Measurements from ENCODE around the gene BBS12. TPM values are rescaled to one million over a fixed set of nuclear protein-coding genes. Genes with fewer than 3 reads are reported as not detected.
"Not testable (repeated sequence)": the region's sequence is repeated elsewhere in the genome, so short reads cannot be mapped to it uniquely, and the experiment has no call there.

The BBS12 gene
- polyA plus RNA-seq, 1 experiment = 1.9 TPM

- POLR2A ChIA-PET = interaction anchor here (1.1 to 1.2 kb wide), 2 partner anchors 13 to 20 kb away, joined by 3 to 4 read pairs; no protein-coding TSS in a partner anchor
These were observed 51.8 kb downstream of the BBS12 start for GRCh38 chr4:122784261-122784660.

GRCh38 chr4:122785099-122785498 lies 52.6 kb downstream of the BBS12 start:
- Histone ChIP-seq H3K36me3 (ENCODE audit: control insufficient read depth, insufficient read depth, low read length) (no peaks in the 10 kb centered on the region), H3K27me3 (ENCODE audit: control insufficient read depth, insufficient read depth, low read length) (no peaks in the 10 kb centered on the region), H3K4me3 (ENCODE audit: low read depth, low read length) (no peak overlapping the region)
- ChIA-PET POLR2A (no interaction called here), CTCF (no interaction called here)
- no peak for TF ChIP-seq CTCF (IDR thresholded peaks at IDR 0.05; ENCODE audit: insufficient read depth, low read depth, low read length)
- DNase-seq (ENCODE audit: low read depth) = no peak

More at GRCh38 chr4:122784261-122784660, 51.8 kb downstream of the BBS12 start:
- H3K27me3 ChIP-seq (ENCODE audit: control insufficient read depth, insufficient read depth, low read length) = no peaks in the 10 kb centered on the region
- DNase-seq (ENCODE audit: low read depth) = no peak
- no peaks in the 10 kb centered on the region for H3K36me3 ChIP-seq (ENCODE audit: control insufficient read depth, insufficient read depth, low read length)
- no peak for TF ChIP-seq CTCF (IDR thresholded peaks at IDR 0.05; ENCODE audit: insufficient read depth, low read depth, low read length)
- no peak overlapping the region for H3K4me3 ChIP-seq (ENCODE audit: low read depth, low read length)
- CTCF ChIA-PET = interaction anchor here (1.1 to 1.7 kb wide), 2 partner anchors 26 to 146 kb away, joined by 5 to 6 read pairs; no protein-coding TSS in a partner anchor

GRCh38 chr4:122786296-122786695 lies 53.8 kb downstream of the BBS12 start:
- H3K4me3 ChIP-seq (ENCODE audit: low read depth, low read length); POLR2A ChIA-PET; H3K36me3 ChIP-seq (ENCODE audit: control insufficient read depth, insufficient read depth, low read length); H3K27me3 ChIP-seq (ENCODE audit: control insufficient read depth, insufficient read depth, low read length); DNase-seq (ENCODE audit: low read depth); CTCF ChIA-PET: not testable (repeated sequence)

- H3K4me3 ChIP-seq (ENCODE audit: low read depth, low read length); DNase-seq (ENCODE audit: low read depth); H3K27me3 ChIP-seq (ENCODE audit: control insufficient read depth, insufficient read depth, low read length); H3K36me3 ChIP-seq (ENCODE audit: control insufficient read depth, insufficient read depth, low read length); POLR2A ChIA-PET: not testable (repeated sequence)
- CTCF ChIA-PET = interaction anchor here (0.6 kb wide), 1 partner anchor 8 kb away, joined by 3 read pairs; no protein-coding TSS in a partner anchor
These were observed 54.4 kb downstream of the BBS12 start for GRCh38 chr4:122786920-122787319.

GRCh38 chr4:122787940-122788339 lies 55.4 kb downstream of the BBS12 start:
- H3K36me3 ChIP-seq (ENCODE audit: control insufficient read depth, insufficient read depth, low read length) = no peaks in the 10 kb centered on the region
- CTCF ChIA-PET = no interaction called here
- H3K27me3 ChIP-seq (ENCODE audit: control insufficient read depth, insufficient read depth, low read length) = no peaks in the 10 kb centered on the region
- no peak for TF ChIP-seq CTCF (IDR thresholded peaks at IDR 0.05; ENCODE audit: insufficient read depth, low read depth, low read length)
- DNase-seq (ENCODE audit: low read depth) = no peak
- H3K4me3 ChIP-seq (ENCODE audit: low read depth, low read length) = no peak overlapping the region
- POLR2A ChIA-PET = no interaction called here

- no peak for DNase-seq (ENCODE audit: low read depth)
- POLR2A ChIA-PET = no interaction called here
- H3K36me3 ChIP-seq (ENCODE audit: control insufficient read depth, insufficient read depth, low read length) = no peaks in the 10 kb centered on the region
- no peak overlapping the region for H3K4me3 ChIP-seq (ENCODE audit: low read depth, low read length)
- no peaks in the 10 kb centered on the region for H3K27me3 ChIP-seq (ENCODE audit: control insufficient read depth, insufficient read depth, low read length)
- CTCF ChIA-PET = no interaction called here
- no peak for TF ChIP-seq CTCF (IDR thresholded peaks at IDR 0.05; ENCODE audit: insufficient read depth, low read depth, low read length)
These were observed 56.4 kb downstream of the BBS12 start for GRCh38 chr4:122788935-122789334.
